Measurements from ENCODE around the gene GSTM2.

GSTM2 gene

DNA sequence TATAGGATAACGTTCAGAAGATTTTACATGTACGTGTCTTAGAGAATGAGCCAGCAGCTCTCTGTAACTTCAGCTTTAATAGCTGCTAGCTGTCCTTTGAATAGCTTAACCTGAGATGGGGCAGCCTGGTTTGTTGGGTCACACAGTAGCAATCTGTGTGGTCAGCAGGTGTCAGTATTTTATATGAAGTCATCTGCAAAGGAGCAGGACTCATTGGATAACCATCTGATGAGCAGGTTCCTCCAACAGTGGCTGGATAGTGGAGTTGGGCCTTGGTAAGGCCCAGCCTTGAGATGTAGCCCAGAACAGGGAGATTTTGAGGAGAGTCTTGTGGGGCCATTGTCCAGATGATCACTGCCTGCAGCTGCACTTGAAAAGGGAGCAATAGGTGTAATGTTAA lies 50.6 kb downstream of the GSTM2 start:
- no peak for DNase-seq

DNA sequence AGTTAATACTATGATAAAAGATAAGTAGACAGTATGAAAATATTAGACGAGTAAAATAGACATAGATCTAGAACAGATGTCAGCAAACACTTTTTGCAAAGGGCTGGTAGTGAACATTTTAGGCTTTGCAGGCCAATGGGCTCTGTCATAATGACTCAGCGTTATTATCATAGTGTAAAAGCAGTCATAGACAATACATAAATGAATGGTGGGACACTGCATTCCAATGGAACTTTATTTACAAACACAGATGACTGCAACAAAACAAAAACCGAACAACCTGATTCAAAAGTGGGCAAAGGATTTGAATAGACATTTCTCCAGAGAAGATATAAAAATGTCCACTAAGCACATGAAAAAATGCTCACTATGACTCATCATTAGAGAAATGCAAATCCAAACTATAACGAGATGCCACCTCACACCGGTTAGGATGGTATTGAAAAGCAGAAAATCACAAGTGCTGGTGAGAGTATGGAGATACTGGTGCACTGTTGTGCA lies 51.5 kb downstream of the GSTM2 start:
- no peak for DNase-seq

DNA sequence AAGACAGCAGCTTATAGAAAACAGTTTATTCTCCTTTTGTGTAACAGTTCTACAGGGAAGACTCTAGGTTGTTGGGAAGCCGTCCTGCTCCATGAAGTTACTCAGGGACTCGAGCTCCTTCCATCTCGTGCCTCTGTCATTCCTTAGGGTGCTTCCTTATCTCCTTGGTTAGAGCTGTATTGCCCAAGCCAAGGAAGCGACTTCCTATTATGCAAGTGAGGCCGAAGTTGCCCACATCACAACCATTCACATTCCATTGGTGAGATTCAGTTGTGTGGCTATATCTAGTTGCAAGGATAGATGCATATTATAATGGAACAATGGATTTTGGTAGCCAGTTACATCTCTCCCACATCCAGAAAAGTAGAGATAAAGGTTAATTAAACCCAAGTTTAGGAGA lies 53.2 kb downstream of the GSTM2 start:
- no peak for DNase-seq

DNA sequence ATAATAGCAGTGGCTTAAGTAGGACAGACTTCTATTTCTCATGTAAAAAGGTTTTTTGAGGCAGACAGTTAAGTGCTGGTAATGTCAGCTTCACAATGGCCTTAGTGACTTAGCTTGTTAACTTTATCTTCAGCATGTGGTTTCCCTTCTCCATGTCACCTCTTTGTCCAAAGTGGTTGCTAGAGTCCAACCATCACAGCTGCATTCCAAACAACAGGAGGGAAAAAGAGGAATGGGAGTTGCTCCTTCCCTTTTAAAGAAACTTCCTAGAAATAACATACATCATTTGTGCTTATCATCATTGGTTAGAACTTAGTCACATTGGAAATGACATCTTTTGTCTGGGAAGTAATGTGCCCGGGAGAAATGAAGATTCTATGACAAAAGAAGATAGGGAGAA lies 54.1 kb downstream of the GSTM2 start:
- DNase-seq = no peak

DNA sequence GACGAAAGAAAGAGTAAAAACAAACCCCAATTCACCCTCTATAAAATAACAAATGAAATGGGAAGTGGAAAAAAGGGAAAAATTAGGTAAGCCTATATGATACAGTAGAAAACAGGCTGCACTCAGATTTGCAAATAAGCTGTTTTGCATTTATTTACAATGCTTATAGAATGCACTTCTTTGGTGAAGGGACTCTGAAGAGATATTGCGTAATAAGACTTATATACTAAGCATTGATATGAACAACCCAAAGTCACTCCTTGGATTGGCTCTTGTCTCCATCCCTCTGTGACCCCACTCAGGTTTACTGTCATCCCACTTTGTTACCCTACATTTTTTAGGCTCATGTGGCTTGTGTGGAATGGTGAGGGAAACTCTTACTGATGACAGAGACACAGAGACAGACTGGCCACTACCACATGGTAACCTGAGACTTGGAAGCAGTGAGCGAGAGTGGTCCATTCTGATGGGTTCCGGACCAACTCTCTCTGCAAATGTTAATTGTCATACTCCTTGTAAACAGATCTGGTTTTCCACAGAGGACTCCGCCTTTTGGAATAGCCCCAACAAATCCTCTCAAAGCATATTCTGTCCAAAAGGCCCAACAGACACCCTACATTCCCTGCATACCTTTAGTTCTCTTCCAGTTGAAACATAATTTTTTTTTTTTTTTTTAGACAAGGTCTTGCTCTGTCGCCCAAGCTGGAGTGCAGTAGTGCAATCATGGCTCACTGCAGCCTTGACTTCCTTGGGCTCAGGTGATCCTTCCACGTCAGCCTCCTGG lies 55.2 kb downstream of the GSTM2 start:
- no peak for DNase-seq

Data from midbrain (tissue), 1 donor.